OCI-M1 (cell line): ENCODE measurements around the gene ZNF750.
"Not testable (repeated sequence)": the region's sequence is repeated elsewhere in the genome, so short reads cannot be mapped to it uniquely, and the experiment has no call there.

Experiments used
- DNase-seq: peaks from one replicate; lab custom pipeline; 2025; lab: John Stamatoyannopoulos, UW

ZNF750 gene

DNA sequence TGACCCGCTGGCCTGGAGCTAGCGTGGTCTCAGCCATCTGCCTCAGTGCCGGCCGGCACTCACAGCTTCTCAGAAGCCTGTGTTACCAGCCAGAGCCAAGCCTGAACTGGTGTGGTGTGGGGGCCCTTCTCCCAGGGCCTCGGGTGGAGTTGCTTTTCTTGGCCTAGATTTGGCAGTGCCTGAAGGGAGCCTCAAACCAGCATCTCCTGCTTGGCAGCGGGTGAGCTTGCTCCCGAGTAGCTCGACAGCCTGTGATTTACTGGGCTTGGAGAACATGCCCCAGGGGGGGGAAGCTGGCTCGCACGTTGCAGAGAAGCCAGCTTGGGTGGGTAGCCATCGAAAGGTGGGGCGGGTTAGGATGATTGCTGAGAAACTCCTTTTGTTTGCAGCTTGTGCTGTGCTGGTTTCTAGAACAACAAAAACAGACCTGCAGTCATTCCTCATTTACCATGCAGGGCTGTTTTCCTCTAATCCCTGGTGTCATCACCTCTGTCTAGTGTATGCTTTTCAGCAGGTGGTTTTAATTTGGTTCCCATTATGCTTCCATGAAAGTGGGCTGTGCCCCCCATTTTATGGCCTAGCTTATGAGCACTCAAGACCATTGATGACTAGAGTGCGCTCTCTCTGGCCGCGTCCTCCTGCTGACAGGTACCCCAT, 45.7 kb downstream of the ZNF750 start:
- DNase-seq: no peak

- no peak for DNase-seq
Observed at GRCh38 chr17:82791532-82791931, 48.3 kb downstream of the ZNF750 start.

DNA sequence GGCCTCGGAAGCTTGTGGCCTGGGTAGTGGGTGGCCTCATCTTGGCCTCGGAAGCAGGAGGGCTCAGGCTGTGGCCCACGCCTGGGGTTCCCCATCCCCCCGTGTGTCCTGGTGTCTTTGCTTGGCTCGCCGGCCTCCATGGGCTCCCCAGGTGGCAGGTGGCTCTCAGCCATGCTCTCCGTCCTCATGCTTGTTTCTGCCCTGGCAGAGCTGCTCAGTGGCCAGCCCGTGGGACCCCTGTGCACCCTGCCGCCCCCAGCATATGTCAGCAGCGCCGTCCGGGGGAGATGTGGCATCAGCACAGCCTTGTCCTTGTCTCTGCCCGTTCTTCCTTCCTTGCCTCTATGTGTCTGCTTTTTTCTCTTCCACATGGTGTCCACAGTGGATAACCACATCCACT, 49.4 kb downstream of the ZNF750 start:
- DNase-seq: no peak

DNA sequence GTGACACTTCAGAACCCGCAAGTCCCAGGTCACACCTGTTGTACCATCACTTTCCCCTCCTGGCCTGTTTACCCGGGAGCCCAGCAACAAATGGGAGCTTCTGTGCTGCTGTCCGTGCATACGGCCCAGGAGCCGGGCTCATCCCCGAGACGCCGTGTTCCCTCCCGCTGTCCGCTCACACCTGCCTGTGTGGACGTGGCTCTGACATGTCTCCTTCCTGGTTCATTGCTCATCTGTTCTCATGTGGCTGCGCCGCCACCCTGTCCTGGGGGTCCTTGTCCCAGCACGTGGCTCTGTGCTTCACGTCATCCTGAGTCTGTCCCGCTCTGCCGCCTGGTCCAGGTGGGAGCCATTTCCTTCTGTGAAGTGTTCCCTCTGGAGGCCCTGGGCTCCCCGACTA, 50.0 kb downstream of the ZNF750 start:
- no peak for DNase-seq

GRCh38 chr17:82789051-82789592, 50.7 kb downstream of the ZNF750 start:
- no peak for DNase-seq

GRCh38 chr17:82788206-82789001, 51.4 kb downstream of the ZNF750 start:
- no peak for DNase-seq

GRCh38 chr17:82787081-82787848, 52.6 kb downstream of the ZNF750 start:
- DNase-seq: no peak

- no peak for DNase-seq
Observed at GRCh38 chr17:82786427-82786826, 53.4 kb downstream of the ZNF750 start.

GRCh38 chr17:82785581-82785980, 54.2 kb downstream of the ZNF750 start:
- DNase-seq: not testable (repeated sequence)

- DNase-seq: no peak
Observed at GRCh38 chr17:82783498-82783897, 56.3 kb downstream of the ZNF750 start.

- DNase-seq: no peak
Observed at GRCh38 chr17:82782657-82783207, 57.1 kb downstream of the ZNF750 start.

GRCh38 chr17:82781894-82782274, 57.9 kb downstream of the ZNF750 start:
- DNase-seq: peak; percentile 85

DNA sequence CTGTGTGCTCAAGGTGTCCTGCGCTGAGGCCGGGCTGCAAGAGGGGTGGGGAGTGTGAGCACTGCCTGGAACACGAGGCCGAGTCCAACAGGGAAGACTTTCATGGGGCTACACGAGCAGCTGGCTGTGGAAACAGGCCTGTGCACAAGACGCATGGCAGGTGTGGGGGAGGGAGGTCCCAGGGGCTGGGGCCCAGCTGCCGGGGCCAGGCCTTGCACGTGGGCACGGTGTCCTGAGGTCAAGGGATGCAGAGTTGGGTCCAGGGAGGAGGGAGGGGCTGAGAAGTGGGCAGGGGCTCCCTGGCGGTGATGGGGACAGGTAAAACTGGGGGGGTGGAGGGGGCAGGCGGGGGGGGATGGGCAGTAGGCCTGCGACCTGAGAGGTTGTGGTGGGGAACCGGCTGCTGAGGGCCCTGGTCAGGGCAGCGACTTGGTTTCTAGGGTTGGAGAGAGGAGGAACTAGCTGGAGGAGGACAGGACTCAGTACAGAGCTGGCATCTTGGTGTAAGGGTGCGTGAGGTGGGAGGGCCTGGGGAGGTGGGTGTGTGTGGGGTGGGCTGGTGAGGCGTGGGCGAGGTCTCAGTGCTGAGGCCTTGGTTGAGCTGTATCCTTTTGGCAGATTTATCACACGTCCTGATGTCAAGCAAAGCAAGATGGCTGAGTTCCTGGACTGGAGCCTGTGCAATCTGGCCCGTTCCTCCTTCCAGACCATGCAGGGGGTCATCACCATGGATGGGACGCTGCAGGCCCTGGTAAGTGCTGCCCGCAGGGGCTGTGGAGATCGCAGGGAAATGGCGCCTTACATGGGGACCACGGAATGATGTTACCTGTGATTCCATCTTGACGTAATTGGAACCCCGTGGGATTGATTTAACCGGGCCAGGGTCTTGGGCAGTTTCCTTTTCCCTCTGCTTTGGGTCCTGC, 58.6 kb downstream of the ZNF750 start:
- DNase-seq: no peak

DNA sequence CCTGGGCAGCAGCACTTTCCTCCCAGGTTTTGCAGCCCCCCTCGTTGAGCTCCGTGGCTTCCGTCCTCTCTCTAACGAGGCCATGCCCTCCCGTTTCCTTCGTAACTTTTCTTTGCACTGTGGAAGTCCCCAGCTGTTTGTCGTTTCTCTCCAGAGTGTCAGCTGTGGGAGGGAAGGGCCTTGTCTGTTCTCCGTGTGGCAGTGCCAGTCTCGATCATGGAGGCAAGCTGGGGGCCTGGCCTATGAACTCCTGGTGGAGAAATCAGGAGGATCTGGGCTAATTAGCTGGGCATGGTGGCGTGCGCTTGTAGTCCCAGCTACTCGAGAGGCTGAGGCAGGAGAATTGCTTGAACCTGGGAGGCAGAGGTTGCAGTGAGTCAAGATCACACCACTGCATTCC, 59.6 kb downstream of the ZNF750 start:
- no peak for DNase-seq

- DNase-seq: no peak
Observed at GRCh38 chr17:82779541-82779940, 60.3 kb downstream of the ZNF750 start.
